H1 (cell line): ENCODE results near the gene TBC1D22A. TPM values are rescaled to one million over a fixed set of nuclear protein-coding genes. Genes with fewer than 3 reads are reported as not detected.

Experiments used
- CTBP2 ChIP-seq: IDR thresholded peaks from 2 replicates; pipeline ENCODE4 v1.7.0; 2011; ENCODE audit warnings: borderline replicate concordance, mild to moderate bottlenecking, moderate library complexity, mixed read lengths, low read length; ENCODE audit not compliant: insufficient read depth, insufficient read length
- RNF2 ChIP-seq: fragments of 200-900, 300-1000 bp; sonication (generic); IDR thresholded peaks from 2 replicates; pipeline ENCODE4 v1.7.1; 2016; ENCODE audit warnings: borderline replicate concordance, low read depth, mild to moderate bottlenecking, antibody characterized with exemption, low read length; ENCODE audit not compliant: poor library complexity, severe bottlenecking; ENCODE audit errors: missing control alignments
- polyA plus RNA-seq, 7 experiments: library from polyadenylated mRNA; depleted of rRNA in 3 of 7; stranded (reverse) in 5 of 7; unstranded in 2 of 7; fragments of >200 nt in 5 of 7; fragments of 200-250 nt in 2 of 7; gene quantifications; 1 replicate in 5 of 7; 2 replicates in 1 of 7; 4 replicates in 1 of 7; pipeline versions ENCODE4 v1.2.1 to v1.2.3, GENCODE V29; 2011 to 2013; ENCODE audit warnings: missing spikeins in 2 of 7, mixed read lengths in 2 of 7
- total RNA-seq: library from RNA; stranded (reverse); fragmentation: NEBNext Ultra II Directional; extraction: Animal tissue kit (Norgen Biotek cat#: 25700); gene quantifications from 2 replicates; pipeline ENCODE4 v1.2.1, GENCODE V29; 2021

The TBC1D22A gene
- total and polyA plus RNA-seq, 2 of the 8 experiments (the other 6 are each of a cell fraction or from before 2014, with no cell fraction given), result 11.9 to 18.4 TPM

GRCh38 chr22:46753360-46753759 lies 9.1 kb upstream of the TBC1D22A start (continued):
- TF ChIP-seq RNF2, result no peak
- no peak for TF ChIP-seq CTBP2
